ENCODE results near the gene GARIN5B. TPM values are rescaled to one million over a fixed set of nuclear protein-coding genes. Genes with fewer than 3 reads are reported as not detected.

The GARIN5B gene
- total and polyA plus RNA-seq, 2 experiments from 2014 or later = not detected

- peaks cover 35% of the 10 kb centered on the region for H3K4me1 ChIP-seq (ENCODE audit: insufficient read depth)
- H3K79me2 ChIP-seq (replicated peaks; ENCODE audit: insufficient read depth) = no peaks in the 10 kb centered on the region
- H3K27me3 ChIP-seq (ENCODE audit: insufficient read depth) = no peaks in the 10 kb centered on the region
- peaks cover 39% of the 10 kb centered on the region for H3K36me3 Mint-ChIP-seq (ENCODE audit: low read depth)
- H3K9me2 ChIP-seq (ENCODE audit: insufficient read depth) = no peaks in the 10 kb centered on the region
- no peak overlapping the region for H2AFZ ChIP-seq
- DNase-seq (ENCODE audit: low spot score) (no peak), ATAC-seq (no peak)
- H3K9me3 Mint-ChIP-seq = no peaks in the 10 kb centered on the region
- H3K36me3 ChIP-seq (ENCODE audit: insufficient read depth) = no peaks in the 10 kb centered on the region; the same call in 1 of the 2 replicates
- H3K4me3 Mint-ChIP-seq = no peak overlapping the region
- TF ChIP-seq NANOG (IDR thresholded peaks at IDR 0.05; ENCODE audit: borderline replicate concordance) = no peak
- H3K27ac ChIP-seq (ENCODE audit: low read depth) = no peak overlapping the region
- H3K4me3 ChIP-seq = no peak overlapping the region
- 0 out of 2 replicates have a peak, but pooled peaks cover 3% of the 10 kb centered on the region for H4K20me1 ChIP-seq (replicated peaks; ENCODE audit: insufficient read depth)
- peaks cover 38% of the 10 kb centered on the region for H3K4me1 Mint-ChIP-seq
- H3K4me2 ChIP-seq = no peak overlapping the region
- H3F3A ChIP-seq (replicated peaks; ENCODE audit: low read depth) = peaks cover 17% of the 10 kb centered on the region
- peak overlapping the region; percentile 48; the same call in 1 of the 2 replicates for H3K27ac Mint-ChIP-seq
- H3K27me3 Mint-ChIP-seq (ENCODE audit: insufficient read depth, low read depth, poor library complexity) = peaks cover 21% of the 10 kb centered on the region
These were observed 17.8 kb downstream of the GARIN5B start for GRCh38 chr19:55345101-55345817.

DNA sequence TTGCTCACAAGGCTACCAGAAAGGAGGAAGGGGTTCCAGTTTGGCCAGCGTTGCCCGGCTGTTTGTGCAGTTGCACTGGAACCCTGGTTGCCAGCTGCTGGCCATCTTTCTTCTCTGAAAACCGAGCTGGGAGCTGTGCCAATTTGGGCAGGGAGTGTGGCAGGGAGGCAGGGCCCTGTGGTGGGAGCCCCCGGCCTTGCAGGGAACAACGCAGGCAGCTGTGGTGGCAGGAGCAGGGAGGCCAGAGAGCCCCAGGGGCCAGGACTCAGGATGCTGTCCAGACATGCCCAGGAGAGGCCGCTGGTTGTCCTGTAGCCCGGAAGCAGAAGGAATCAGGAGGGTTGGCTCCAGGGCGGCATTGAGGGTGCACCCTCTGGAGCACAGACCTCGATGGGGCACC is 18.6 kb downstream of the GARIN5B start:
- peaks cover 27% of the 10 kb centered on the region for H3K27me3 Mint-ChIP-seq (ENCODE audit: insufficient read depth, low read depth, poor library complexity)
- 0 out of 2 replicates have a peak, but pooled peaks cover 3% of the 10 kb centered on the region for H4K20me1 ChIP-seq (replicated peaks; ENCODE audit: insufficient read depth)
- no peaks in the 10 kb centered on the region; the same call in 1 of the 2 replicates for H3K36me3 ChIP-seq (ENCODE audit: insufficient read depth)
- ATAC-seq = no peak
- TF ChIP-seq POLR2AphosphoS5 (IDR thresholded peaks at IDR 0.05; ENCODE audit: low read depth) (no peak), EZH2phosphoT487 (IDR thresholded peaks at IDR 0.05; ENCODE audit: unreplicated experiment) (no peak), CTCF (conservative IDR thresholded peaks at IDR 0.05; ENCODE audit: low read depth in 2 of 2) (peak in 1 of 2 experiments; percentile 31; a peak in 2 of 4 replicates), JUNB (IDR thresholded peaks at IDR 0.05; ENCODE audit: unreplicated experiment) (no peak), ETS1 (IDR thresholded peaks at IDR 0.05) (no peak), NANOG (IDR thresholded peaks at IDR 0.05; ENCODE audit: borderline replicate concordance) (no peak), ZNF331 (CRISPR knock-in tag; IDR thresholded peaks at IDR 0.05; ENCODE audit: low read depth) (no peak)
- TF ChIP-seq, protein P1, sequence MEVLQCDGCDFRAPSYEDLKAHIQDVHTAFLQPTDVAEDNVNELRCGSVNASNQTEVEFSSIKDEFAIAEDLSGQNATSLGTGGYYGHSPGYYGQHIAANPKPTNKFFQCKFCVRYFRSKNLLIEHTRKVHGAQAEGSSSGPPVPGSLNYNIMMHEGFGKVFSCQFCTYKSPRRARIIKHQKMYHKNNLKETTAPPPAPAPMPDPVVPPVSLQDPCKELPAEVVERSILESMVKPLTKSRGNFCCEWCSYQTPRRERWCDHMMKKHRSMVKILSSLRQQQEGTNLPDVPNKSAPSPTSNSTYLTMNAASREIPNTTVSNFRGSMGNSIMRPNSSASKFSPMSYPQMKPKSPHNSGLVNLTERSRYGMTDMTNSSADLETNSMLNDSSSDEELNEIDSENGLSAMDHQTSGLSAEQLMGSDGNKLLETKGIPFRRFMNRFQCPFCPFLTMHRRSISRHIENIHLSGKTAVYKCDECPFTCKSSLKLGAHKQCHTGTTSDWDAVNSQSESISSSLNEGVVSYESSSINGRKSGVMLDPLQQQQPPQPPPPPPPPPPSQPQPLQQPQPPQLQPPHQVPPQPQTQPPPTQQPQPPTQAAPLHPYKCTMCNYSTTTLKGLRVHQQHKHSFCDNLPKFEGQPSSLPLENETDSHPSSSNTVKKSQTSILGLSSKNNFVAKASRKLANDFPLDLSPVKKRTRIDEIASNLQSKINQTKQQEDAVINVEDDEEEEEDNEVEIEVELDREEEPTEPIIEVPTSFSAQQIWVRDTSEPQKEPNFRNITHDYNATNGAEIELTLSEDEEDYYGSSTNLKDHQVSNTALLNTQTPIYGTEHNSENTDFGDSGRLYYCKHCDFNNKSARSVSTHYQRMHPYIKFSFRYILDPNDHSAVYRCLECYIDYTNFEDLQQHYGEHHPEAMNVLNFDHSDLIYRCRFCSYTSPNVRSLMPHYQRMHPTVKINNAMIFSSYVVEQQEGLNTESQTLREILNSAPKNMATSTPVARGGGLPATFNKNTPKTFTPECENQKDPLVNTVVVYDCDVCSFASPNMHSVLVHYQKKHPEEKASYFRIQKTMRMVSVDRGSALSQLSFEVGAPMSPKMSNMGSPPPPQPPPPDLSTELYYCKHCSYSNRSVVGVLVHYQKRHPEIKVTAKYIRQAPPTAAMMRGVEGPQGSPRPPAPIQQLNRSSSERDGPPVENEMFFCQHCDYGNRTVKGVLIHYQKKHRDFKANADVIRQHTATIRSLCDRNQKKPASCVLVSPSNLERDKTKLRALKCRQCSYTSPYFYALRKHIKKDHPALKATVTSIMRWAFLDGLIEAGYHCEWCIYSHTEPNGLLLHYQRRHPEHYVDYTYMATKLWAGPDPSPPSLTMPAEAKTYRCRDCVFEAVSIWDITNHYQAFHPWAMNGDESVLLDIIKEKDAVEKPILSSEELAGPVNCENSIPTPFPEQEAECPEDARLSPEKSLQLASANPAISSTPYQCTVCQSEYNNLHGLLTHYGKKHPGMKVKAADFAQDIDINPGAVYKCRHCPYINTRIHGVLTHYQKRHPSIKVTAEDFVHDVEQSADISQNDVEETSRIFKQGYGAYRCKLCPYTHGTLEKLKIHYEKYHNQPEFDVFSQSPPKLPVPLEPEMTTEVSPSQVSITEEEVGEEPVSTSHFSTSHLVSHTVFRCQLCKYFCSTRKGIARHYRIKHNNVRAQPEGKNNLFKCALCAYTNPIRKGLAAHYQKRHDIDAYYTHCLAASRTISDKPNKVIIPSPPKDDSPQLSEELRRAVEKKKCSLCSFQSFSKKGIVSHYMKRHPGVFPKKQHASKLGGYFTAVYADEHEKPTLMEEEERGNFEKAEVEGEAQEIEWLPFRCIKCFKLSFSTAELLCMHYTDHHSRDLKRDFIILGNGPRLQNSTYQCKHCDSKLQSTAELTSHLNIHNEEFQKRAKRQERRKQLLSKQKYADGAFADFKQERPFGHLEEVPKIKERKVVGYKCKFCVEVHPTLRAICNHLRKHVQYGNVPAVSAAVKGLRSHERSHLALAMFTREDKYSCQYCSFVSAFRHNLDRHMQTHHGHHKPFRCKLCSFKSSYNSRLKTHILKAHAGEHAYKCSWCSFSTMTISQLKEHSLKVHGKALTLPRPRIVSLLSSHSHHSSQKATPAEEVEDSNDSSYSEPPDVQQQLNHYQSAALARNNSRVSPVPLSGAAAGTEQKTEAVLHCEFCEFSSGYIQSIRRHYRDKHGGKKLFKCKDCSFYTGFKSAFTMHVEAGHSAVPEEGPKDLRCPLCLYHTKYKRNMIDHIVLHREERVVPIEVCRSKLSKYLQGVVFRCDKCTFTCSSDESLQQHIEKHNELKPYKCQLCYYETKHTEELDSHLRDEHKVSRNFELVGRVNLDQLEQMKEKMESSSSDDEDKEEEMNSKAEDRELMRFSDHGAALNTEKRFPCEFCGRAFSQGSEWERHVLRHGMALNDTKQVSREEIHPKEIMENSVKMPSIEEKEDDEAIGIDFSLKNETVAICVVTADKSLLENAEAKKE (CRISPR knock-in tag; IDR thresholded peaks at IDR 0.05) = no peak
- H3K79me2 ChIP-seq (replicated peaks; ENCODE audit: insufficient read depth) = no peaks in the 10 kb centered on the region
- peaks cover 39% of the 10 kb centered on the region for H3K36me3 Mint-ChIP-seq (ENCODE audit: low read depth)
- H3K4me2 ChIP-seq = no peak overlapping the region
- no peaks in the 10 kb centered on the region for H3K27me3 ChIP-seq (ENCODE audit: insufficient read depth)
- peaks cover 26% of the 10 kb centered on the region for H3K4me1 ChIP-seq (ENCODE audit: insufficient read depth)
- no peak overlapping the region for H3K27ac Mint-ChIP-seq
- no peak overlapping the region for H3K27ac ChIP-seq (ENCODE audit: low read depth)
- no peak overlapping the region for H2AFZ ChIP-seq
- no peak for DNase-seq (ENCODE audit: low spot score)
- peaks cover 15% of the 10 kb centered on the region for H3F3A ChIP-seq (replicated peaks; ENCODE audit: low read depth)
- H3K9me2 ChIP-seq (ENCODE audit: insufficient read depth) = no peaks in the 10 kb centered on the region
- no peak overlapping the region for H3K4me3 ChIP-seq
- H3K4me3 Mint-ChIP-seq = no peak overlapping the region
- peaks cover 33% of the 10 kb centered on the region for H3K4me1 Mint-ChIP-seq
- H3K9me3 Mint-ChIP-seq = no peaks in the 10 kb centered on the region
